Fibroblast of the aortic adventitia (primary cell): Measurements from ENCODE around the gene LRP10. TPM values are rescaled to one million over a fixed set of nuclear protein-coding genes. Genes with fewer than 3 reads are reported as not detected.

Experiments
- DNase-seq: peaks from one replicate; pipeline ENCODE4 v3.0.0-alpha.2; 2010; ENCODE audit warnings: low read depth
- H3K4me3 ChIP-seq: 2 replicates; pipeline ENCODE4 v1.5.1; 2011; ENCODE audit warnings: low read depth, mild to moderate bottlenecking, control low read depth, low read length, moderate library complexity
- total RNA-seq: library from RNA; depleted of rRNA; stranded (reverse); fragments of >200 nt; gene quantifications from 2 replicates; pipeline ENCODE4 v1.2.3, GENCODE V29; 2012; ENCODE audit warnings: low replicate concordance
- TF ChIP-seq, protein P1 (sequence below): IDR thresholded peaks from 2 replicates; pipeline ENCODE4 v1.5.1; 2011; ENCODE audit warnings: mild to moderate bottlenecking, low read length, control low read depth, inconsistent platforms; ENCODE audit not compliant: insufficient read depth

LRP10 gene
- total RNA-seq, 1 donor = 104 TPM

DNA sequence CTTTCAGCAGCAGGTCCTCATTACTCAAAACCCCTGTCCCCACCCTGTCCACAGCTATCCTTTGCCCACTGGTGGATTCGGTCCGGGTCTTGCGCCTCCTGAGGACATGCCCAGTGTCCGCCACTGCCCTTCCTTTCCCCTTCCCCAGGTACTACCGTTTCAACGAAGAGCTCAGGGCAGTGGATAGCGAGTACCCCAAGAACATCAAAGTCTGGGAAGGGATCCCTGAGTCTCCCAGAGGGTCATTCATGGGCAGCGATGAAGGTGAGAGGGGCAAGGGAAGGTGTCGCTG is 26.5 kb upstream of the LRP10 start:
- TF ChIP-seq, protein P1, sequence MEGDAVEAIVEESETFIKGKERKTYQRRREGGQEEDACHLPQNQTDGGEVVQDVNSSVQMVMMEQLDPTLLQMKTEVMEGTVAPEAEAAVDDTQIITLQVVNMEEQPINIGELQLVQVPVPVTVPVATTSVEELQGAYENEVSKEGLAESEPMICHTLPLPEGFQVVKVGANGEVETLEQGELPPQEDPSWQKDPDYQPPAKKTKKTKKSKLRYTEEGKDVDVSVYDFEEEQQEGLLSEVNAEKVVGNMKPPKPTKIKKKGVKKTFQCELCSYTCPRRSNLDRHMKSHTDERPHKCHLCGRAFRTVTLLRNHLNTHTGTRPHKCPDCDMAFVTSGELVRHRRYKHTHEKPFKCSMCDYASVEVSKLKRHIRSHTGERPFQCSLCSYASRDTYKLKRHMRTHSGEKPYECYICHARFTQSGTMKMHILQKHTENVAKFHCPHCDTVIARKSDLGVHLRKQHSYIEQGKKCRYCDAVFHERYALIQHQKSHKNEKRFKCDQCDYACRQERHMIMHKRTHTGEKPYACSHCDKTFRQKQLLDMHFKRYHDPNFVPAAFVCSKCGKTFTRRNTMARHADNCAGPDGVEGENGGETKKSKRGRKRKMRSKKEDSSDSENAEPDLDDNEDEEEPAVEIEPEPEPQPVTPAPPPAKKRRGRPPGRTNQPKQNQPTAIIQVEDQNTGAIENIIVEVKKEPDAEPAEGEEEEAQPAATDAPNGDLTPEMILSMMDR = no peak
- DNase-seq = no peak
- H3K4me3 ChIP-seq = no peak overlapping the region

DNA sequence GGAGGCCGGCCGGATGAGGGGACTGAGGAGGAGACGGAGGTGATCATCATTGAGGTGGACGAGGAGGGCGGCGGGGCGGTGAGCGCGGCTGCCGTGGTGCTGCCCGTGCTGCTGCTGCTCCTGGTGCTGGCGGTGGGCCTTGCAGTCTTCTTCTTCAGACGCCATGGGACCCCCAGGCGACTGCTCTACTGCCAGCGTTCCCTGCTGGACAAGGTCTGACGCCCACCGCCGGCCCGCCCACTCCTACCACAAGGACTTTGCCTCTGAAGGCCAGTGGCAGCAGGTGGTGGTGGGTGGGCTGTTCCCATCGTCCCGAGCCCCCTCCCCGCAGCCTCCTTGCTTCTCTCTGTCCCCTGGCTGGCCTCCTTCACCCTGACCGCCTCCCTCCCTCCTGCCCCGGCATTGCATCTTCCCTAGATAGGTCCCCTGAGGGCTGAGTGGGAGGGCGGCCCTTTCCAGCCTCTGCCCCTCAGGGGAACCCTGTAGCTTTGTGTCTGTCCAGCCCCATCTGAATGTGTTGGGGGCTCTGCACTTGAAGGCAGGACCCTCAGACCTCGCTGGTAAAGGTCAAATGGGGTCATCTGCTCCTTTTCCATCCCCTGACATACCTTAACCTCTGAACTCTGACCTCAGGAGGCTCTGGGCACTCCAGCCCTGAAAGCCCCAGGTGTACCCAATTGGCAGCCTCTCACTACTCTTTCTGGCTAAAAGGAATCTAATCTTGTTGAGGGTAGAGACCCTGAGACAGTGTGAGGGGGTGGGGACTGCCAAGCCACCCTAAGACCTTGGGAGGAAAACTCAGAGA is 25.5 kb upstream of the LRP10 start:
- TF ChIP-seq, protein P1 = no peak
- no peak overlapping the region for H3K4me3 ChIP-seq
- no peak for DNase-seq

DNA sequence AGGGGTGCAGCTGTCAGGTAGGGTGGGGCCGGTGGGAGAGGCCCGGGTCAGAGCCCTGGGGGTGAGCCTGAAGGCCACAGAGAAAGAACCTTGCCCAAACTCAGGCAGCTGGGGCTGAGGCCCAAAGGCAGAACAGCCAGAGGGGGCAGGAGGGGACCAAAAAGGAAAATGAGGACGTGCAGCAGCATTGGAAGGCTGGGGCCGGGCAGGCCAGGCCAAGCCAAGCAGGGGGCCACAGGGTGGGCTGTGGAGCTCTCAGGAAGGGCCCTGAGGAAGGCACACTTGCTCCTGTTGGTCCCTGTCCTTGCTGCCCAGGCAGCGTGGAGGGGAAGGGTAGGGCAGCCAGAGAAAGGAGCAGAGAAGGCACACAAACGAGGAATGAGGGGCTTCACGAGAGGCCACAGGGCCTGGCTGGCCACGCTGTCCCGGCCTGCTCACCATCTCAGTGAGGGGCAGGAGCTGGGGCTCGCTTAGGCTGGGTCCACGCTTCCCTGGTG is 24.7 kb upstream of the LRP10 start:
- no peak overlapping the region for H3K4me3 ChIP-seq
- TF ChIP-seq, protein P1 = peak; percentile 20
- DNase-seq = no peak

DNA sequence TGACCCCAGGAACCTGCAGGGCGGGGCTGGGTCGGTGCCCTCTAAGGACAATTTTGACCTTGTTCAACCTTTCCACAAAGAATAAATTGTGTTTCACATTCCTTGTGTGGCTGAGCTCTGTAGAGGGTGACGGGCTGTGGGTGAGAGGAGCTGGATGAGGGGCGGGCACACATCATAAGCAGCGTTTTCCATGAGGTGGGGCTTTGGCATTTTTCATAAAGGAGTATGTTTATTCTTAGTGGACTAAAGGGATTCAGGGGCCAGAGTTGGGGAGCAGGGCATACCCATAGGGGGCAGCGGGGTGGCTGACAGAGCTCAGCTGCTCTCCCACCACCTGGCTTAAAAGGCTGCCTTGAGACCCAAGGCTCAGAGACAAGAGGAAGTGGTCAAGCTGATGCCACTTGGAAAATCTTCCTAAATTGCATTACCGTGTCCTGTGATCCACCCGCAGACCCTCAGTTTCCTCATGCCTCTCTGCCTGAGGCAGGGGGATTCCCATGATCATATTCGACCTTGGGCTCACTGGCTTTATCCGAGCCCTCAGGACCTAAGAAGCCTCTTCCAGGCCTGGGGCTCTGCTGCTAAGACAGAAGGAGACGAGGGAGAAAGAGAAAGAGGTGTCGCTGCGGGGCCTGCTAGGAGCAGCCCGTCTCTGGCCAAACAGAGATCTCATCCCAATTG is 23.7 kb upstream of the LRP10 start:
- TF ChIP-seq, protein P1 = peak; percentile 33
- peak overlapping the region; percentile 31 for H3K4me3 ChIP-seq
- peak; percentile 78 for DNase-seq

DNA sequence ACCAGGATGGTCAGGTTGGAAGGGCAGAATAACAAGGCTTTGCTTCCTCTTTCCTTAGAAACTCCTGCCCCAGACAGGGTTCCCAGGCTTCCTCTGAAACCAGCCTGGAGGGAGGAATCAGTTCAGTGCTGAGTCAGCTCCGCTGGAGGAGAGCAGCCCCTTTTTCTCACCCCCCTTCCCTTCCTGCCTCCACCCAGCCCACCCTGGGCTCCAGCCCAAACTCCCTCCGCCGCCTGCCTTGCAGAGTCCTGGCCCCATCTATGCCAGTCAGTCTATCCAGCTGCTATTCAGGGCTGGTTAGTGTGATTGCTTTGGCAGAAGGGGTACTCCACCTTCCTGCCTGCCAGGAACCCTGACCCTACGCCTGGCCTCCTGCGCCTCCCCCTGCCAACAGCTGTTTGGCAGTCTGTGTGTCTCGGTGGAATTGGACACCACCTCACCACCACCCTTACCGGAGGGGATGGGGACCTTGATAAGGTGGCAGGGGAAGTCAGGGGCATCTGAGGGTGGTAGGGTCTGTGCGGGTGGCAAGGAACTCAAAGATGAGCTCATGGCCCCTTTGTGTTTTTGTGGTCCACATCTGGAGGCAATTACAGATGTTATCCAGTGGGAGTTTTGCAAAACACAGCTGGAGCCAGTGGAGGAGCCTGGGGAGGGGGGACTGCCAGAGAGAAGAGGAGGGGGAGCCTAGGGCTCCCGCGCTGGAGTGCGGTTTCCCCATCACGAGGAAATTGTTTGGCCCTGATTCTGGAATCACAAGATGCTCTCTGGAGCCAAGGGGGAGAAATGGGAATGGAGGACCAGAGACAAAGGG is 23.0 kb upstream of the LRP10 start:
- H3K4me3 ChIP-seq = peak overlapping the region; percentile 40
- TF ChIP-seq, protein P1 = no peak
- peak; percentile 99 for DNase-seq

DNA sequence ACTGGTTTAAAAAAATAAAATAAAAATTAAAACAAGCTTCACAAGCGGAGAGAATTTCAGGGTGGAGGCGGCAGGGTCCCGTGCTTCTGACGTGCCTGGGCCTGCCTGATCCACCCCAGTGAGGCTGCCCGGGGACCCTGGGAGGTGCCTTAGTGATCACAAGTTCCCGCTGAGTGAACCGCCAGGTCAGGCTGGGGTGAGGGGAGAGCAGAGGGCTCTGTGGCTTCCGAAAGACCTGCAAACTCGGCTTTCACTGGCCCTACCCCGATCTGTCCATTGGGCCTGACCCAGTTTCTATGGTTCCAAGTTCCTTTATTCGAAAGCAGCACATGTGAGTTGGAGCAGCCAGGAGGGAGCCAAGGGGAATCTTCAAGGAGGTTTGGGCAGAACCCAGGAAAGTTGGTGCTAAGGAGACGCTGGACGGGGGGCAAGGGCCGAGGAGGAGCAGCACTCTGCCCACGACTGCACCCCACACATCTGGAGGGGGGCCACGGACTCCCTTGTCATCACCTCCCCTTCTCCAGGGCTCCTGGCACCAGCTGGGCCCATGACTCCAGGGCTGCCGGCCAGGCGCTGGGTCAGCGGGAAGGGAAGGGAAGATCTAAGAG is 22.2 kb upstream of the LRP10 start:
- TF ChIP-seq, protein P1 = no peak
- H3K4me3 ChIP-seq = peak overlapping the region; percentile 17
- peak; percentile 91 for DNase-seq
